OCI-LY7 (cell line): Measurements from ENCODE around the gene TTC9C. TPM values are rescaled to one million over a fixed set of nuclear protein-coding genes. Genes with fewer than 3 reads are reported as not detected.
A peak's percentile ranks its signal among the peaks of the same experiment; 100 is the strongest.

Source experiments
- BruUV-seq: library from RNA; stranded (reverse); fragments of 400-500 nt; replicated peaks from 2 replicates; lab custom pipeline; 2021; lab: Mats Ljungman, UMichigan
- CTCF ChIA-PET: fragments of 300-600 bp; sonication (Branson Sonifier 250); formaldehyde crosslinking; loops from one replicate; lab custom pipeline; 2022; ENCODE audit warnings: antibody characterized with exemption; ENCODE audit not compliant: unreplicated experiment; lab: Charles Lee
- POLR2A ChIA-PET: fragments of 300-600 bp; sonication (Branson Sonifier 250); formaldehyde crosslinking; loops from one replicate; lab custom pipeline; 2022; ENCODE audit warnings: antibody characterized with exemption; lab: Charles Lee
- DNase-seq: peaks from one replicate; pipeline ENCODE4 v3.0.0-alpha.2; 2015; ENCODE audit warnings: low spot score
- H2AFZ ChIP-seq: fragments of 200-600 bp; sonication (generic), shearing (Covaris generic); 2 replicates; pipeline ENCODE4 v1.6.1; 2014; ENCODE audit warnings: mild to moderate bottlenecking, antibody characterized with exemption, low read length, moderate library complexity
- H3K27ac ChIP-seq: fragments of 200-600 bp; sonication (generic); 2 replicates; pipeline ENCODE4 v1.5.1; 2014; ENCODE audit warnings: mixed run types, low read depth, mild to moderate bottlenecking, moderate library complexity, low read length, inconsistent platforms; ENCODE audit not compliant: poor library complexity, severe bottlenecking
- H3K36me3 ChIP-seq: fragments of 200-600 bp; sonication (generic); 2 replicates; pipeline ENCODE4 v1.6.1; 2014; ENCODE audit warnings: mild to moderate bottlenecking, antibody characterized with exemption, low read length, moderate library complexity, mixed read lengths; ENCODE audit not compliant: insufficient read depth
- H3K4me1 ChIP-seq: fragments of 200-600 bp; sonication (generic); 2 replicates; pipeline ENCODE4 v1.5.1; 2014; ENCODE audit warnings: mild to moderate bottlenecking, low read length; ENCODE audit not compliant: insufficient read depth, poor library complexity, severe bottlenecking
- H3K4me2 ChIP-seq: fragments of 200-600 bp; sonication (generic); 2 replicates; pipeline ENCODE4 v1.6.1; 2014; ENCODE audit warnings: mild to moderate bottlenecking, low read length
- H3K4me3 ChIP-seq: fragments of 200-600 bp; sonication (generic); 2 replicates; pipeline ENCODE4 v1.5.1; 2014; ENCODE audit warnings: mild to moderate bottlenecking, low read depth, low read length; ENCODE audit not compliant: poor library complexity, severe bottlenecking
- H3K79me2 ChIP-seq: fragments of 200-600 bp; sonication (generic); 2 replicates; pipeline ENCODE4 v1.6.1; 2016; ENCODE audit warnings: low read depth, mild to moderate bottlenecking, low read length, moderate library complexity, mixed read lengths; ENCODE audit not compliant: insufficient read depth
- H3K9me2 ChIP-seq: fragments of 200-600 bp; sonication (generic); 2 replicates; pipeline ENCODE4 v1.6.1; 2016; ENCODE audit warnings: mild to moderate bottlenecking, low read length, mixed read lengths; ENCODE audit not compliant: insufficient read depth
- H3K9me3 ChIP-seq: fragments of 200-600 bp; sonication (generic); 2 replicates; pipeline ENCODE4 v1.6.1; 2014; ENCODE audit warnings: mild to moderate bottlenecking, mixed run types, low read length, mixed read lengths
- H4K20me1 ChIP-seq: fragments of 200-600 bp; sonication (generic); 2 replicates; pipeline ENCODE4 v1.6.1; 2014; ENCODE audit warnings: mild to moderate bottlenecking, antibody characterized with exemption, low read length, moderate library complexity, mixed read lengths; ENCODE audit not compliant: insufficient read depth
- CTCF ChIP-seq: fragments of 200-600 bp; sonication (generic); conservative IDR thresholded peaks from 2 replicates; pipeline ENCODE4 v1.5.1; 2014; ENCODE audit warnings: mild to moderate bottlenecking, antibody characterized with exemption, low read length, moderate library complexity, mixed read lengths
- EZH2phosphoT487 ChIP-seq: fragments of 200-600 bp; sonication (generic); IDR thresholded peaks from 2 replicates; pipeline ENCODE4 v1.6.1; 2018; ENCODE audit warnings: low read depth, borderline replicate concordance, mild to moderate bottlenecking, mixed run types, antibody characterized with exemption, low read length, moderate library complexity, mixed read lengths
- intact Hi-C: fragments of 100-400 bp; cut with micrococcal nuclease; formaldehyde crosslinking; loops from one replicate; pipeline ENCODE4 v1.10.0; 2022; ENCODE audit not compliant: unreplicated experiment
- total RNA-seq, 2 experiments: library from RNA; depleted of rRNA in 1 of 2; stranded (reverse); fragments of >200 nt in 1 of 2; shearing (Covaris generic) in 1 of 2; gene quantifications; 2 replicates each; pipeline ENCODE4 v1.2.3, GENCODE V29; 2014 to 2022

Gene TTC9C
- total RNA-seq, 2 experiments from 2014 or later, result 51.7 to 70.2 TPM

- H4K20me1 ChIP-seq, result peaks cover 35% of the 10 kb centered on the region
- H3K79me2 ChIP-seq, result peaks cover 73% of the 10 kb centered on the region
- POLR2A ChIA-PET, result interaction anchor here (0.6 to 1.3 kb wide), 5 partner anchors 35 to 108 kb away, joined by 3 to 4 read pairs (median 3); partner anchors contain the start of gene STX5
- DNase-seq, result no peak
- TF ChIP-seq EZH2phosphoT487 (no peak), CTCF (no peak)
- CTCF ChIA-PET, result no interaction called here
- H3K27ac ChIP-seq, result no peak overlapping the region
- peaks cover 75% of the 10 kb centered on the region for H3K36me3 ChIP-seq
- H3K4me2 ChIP-seq, result peak overlapping the region; percentile 75
- BruUV-seq, result no TSS peak
- H3K4me3 ChIP-seq, result peak overlapping the region; percentile 97
- intact Hi-C loops, result loop anchor here (10.0 kb wide), 1 partner anchor 129 kb away; the partner anchor contains the start of gene TUT1
- H3K9me3 ChIP-seq, result no peaks in the 10 kb centered on the region
- no peak overlapping the region for H2AFZ ChIP-seq
- no peaks in the 10 kb centered on the region for H3K9me2 ChIP-seq
- H3K4me1 ChIP-seq, result peaks cover 16% of the 10 kb centered on the region
These were observed 4.1 kb upstream of the TTC9C start for GRCh38 chr11:62724171-62724570.

GRCh38 chr11:62725646-62726045 is 2.6 kb upstream of the TTC9C start:
- Histone ChIP-seq H3K4me3 (peak overlapping the region; percentile 97), H3K36me3 (peaks cover 61% of the 10 kb centered on the region), H3K9me3 (no peaks in the 10 kb centered on the region), H4K20me1 (peaks cover 35% of the 10 kb centered on the region), H3K27ac (peak overlapping the region; percentile 93), H3K4me2 (peak overlapping the region; percentile 75), H3K9me2 (no peaks in the 10 kb centered on the region), H2AFZ (no peak overlapping the region), H3K4me1 (peaks cover 25% of the 10 kb centered on the region), H3K79me2 (peaks cover 88% of the 10 kb centered on the region)
- intact Hi-C loops, result loop anchor here (2.0 to 10.0 kb wide), 6 partner anchors 19 to 131 kb away; partner anchors contain the start of genes BSCL2, GNG3, LBHD1 and TMEM179B
- DNase-seq, result no peak
- TSS peak; percentile 19 for BruUV-seq
- POLR2A ChIA-PET, result interaction anchor here (1.0 to 1.5 kb wide), 3 partner anchors 9 to 70 kb away, joined by 3 to 5 read pairs (median 4); partner anchors contain the start of gene ZBTB3
- CTCF ChIA-PET, result no interaction called here
- TF ChIP-seq CTCF (no peak), EZH2phosphoT487 (no peak)
